ENCODE results near the gene MAP3K19.

MAP3K19 gene

DNA sequence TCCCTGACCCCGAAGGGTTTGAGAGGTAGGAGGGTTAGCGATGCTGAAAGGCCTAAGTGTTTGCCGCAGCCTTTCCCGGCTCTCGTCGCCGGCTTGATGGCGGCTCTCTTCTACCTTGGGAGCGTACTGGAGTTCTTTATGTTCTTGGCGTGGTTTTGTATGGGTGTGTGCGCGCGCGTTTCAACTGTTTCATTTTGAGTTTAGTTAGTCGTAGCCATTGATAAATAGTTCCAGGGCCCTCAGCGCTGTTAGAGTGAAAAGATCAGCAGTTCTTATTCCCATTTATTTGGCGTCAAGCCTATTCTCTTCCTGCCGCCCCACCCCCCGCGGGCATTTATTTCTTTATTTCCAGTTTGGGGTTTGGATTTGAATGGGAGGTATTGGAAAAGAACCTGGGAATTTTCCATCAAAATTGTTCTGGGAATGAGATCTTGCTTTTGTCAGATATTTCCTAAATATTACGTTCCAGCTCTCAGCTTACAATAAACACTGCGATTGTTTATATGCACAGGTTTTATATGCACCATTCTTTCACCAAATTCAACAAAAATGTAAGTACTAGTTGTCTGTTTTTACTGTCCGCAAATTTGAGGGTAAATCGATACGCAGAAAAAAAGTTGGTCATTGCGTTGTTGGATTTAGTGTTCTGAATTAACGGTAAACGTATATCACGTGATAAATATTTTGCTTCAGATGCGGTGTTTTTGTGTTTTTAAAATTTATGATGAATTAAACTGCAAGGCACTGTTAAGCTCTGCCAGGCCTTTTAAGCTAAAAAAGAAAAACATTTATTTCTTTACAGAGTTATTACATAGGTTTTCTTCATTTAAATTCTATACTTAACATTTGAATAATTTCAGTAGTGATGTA lies 127.7 kb downstream of the MAP3K19 start:
- H2BK5ac ChIP-seq (ENCODE audit: low read length) = peak overlapping the region; percentile 72
- H3K9ac ChIP-seq (ENCODE audit: low read length) = peak overlapping the region; percentile 100
- H3K4ac ChIP-seq (ENCODE audit: low read depth, low read length) = peak overlapping the region; percentile 88
- H3K4me2 ChIP-seq (ENCODE audit: low read length) = peak overlapping the region; percentile 26
- H2BK15ac ChIP-seq (replicated peaks; ENCODE audit: low read depth) = no peak overlapping the region
- H2BK120ac ChIP-seq (ENCODE audit: low read depth, low read length) = no peak overlapping the region
- peak overlapping the region; percentile 72 for H3K18ac ChIP-seq (ENCODE audit: low read length)
- no peaks in the 10 kb centered on the region for H3K36me3 ChIP-seq (ENCODE audit: control insufficient read depth, insufficient read depth, low read length)
- H2AK5ac ChIP-seq (ENCODE audit: low read length) = no peak overlapping the region
- no peaks in the 10 kb centered on the region for H3K79me1 ChIP-seq (ENCODE audit: low read length)
- peak overlapping the region; percentile 100 for H3K4me3 ChIP-seq (ENCODE audit: low read length)
- peak overlapping the region; percentile 98 for H3K56ac ChIP-seq (ENCODE audit: low read length)
- peak overlapping the region; percentile 94 for H3K27ac ChIP-seq (ENCODE audit: low read depth, low read length)
- no peaks in the 10 kb centered on the region for H3K4me1 ChIP-seq (ENCODE audit: control insufficient read depth, low read depth, low read length)
- no peak overlapping the region for H4K8ac ChIP-seq (ENCODE audit: low read depth, low read length)
- peak; percentile 67 for DNase-seq
- H3K79me2 ChIP-seq (ENCODE audit: control insufficient read depth, insufficient read depth, low read length) = peaks cover 44% of the 10 kb centered on the region
- H4K5ac ChIP-seq (ENCODE audit: low read length) = no peak overlapping the region
- H3K27me3 ChIP-seq (ENCODE audit: insufficient read depth, low read length, poor library complexity) = no peaks in the 10 kb centered on the region
- peak overlapping the region; percentile 71 for H3K23ac ChIP-seq (ENCODE audit: low read length)
- WGBS (ENCODE audit: extremely low coverage, insufficient coverage, low lambda C conversion rate) = no CpG with 5 or more reads among the region's 30 CpGs

DNA sequence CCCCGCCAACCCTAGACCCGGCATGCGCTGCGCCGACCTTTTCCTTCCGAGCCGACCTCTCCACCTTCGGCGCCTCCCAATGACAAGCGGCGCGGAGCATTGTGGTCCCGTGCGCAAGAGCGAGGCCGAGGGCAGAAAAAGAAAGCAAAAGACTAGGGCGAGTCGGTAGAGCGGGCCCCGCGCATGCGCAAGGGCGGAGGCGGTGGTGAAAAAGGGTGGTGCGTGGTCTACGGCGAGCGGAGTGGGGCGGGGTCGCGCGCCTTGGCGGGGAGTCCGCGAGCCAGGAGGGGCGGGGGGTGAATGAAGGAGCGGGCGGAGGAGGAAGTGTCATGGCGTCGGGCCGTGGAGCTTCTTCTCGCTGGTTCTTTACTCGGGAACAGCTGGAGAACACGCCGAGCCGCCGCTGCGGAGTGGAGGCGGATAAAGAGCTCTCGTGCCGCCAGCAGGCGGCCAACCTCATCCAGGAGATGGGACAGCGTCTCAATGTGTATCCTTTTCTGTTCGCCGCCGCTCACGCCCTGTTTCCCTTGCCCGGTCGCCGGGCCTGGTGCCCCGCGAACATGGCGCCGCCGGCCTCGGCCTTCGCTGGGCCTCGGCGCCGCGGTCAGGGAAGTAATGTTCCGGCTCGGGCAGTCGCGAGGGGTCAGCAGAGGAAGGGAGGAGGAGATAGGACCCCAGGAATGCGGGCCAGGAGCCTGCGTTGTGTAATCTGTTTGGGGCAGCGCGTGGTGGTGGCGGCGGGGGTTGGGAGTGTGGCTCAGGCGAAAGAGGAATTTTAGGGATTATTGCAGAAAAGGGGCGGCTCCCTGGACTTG lies 128.5 kb downstream of the MAP3K19 start, which contains the start of gene CCNT2:
Gene CCNT2 (plus strand): TSS at position 297 of the 815 bp plus-strand sequence. CDS start 33 bp downstream, at position 330.
- Histone ChIP-seq H4K8ac (ENCODE audit: low read depth, low read length) (peak within 1 kb of the TSS; percentile 76), H3K9ac (ENCODE audit: low read length) (peak within 1 kb of the TSS; percentile 100), H3K4me3 (ENCODE audit: low read length) (peak within 1 kb of the TSS; percentile 100), H3K18ac (ENCODE audit: low read length) (peak within 1 kb of the TSS; percentile 72), H3K79me1 (ENCODE audit: low read length) (no peaks in the 10 kb centered on the region), H4K5ac (ENCODE audit: low read length) (no peak within 1 kb of the TSS), H2AK5ac (ENCODE audit: low read length) (no peak within 1 kb of the TSS), H2BK15ac (replicated peaks; ENCODE audit: low read depth) (no peak within 1 kb of the TSS), H3K79me2 (ENCODE audit: control insufficient read depth, insufficient read depth, low read length) (peaks cover 37% of the 10 kb centered on the region), H3K4me1 (ENCODE audit: control insufficient read depth, low read depth, low read length) (no peaks in the 10 kb centered on the region), H3K36me3 (ENCODE audit: control insufficient read depth, insufficient read depth, low read length) (no peaks in the 10 kb centered on the region), H3K4me2 (ENCODE audit: low read length) (peak within 1 kb of the TSS; percentile 26), H2BK120ac (ENCODE audit: low read depth, low read length) (no peak within 1 kb of the TSS), H3K27ac (ENCODE audit: low read depth, low read length) (peak within 1 kb of the TSS; percentile 94), H3K23ac (ENCODE audit: low read length) (peak within 1 kb of the TSS; percentile 71), H3K56ac (ENCODE audit: low read length) (peak within 1 kb of the TSS; percentile 98), H3K4ac (ENCODE audit: low read depth, low read length) (peak within 1 kb of the TSS; percentile 88), H3K27me3 (ENCODE audit: insufficient read depth, low read length, poor library complexity) (no peaks in the 10 kb centered on the region), H2BK5ac (ENCODE audit: low read length) (peak within 1 kb of the TSS; percentile 94)
- DNase-seq = peak; percentile 100
- no CpG with 5 or more reads among the region's 83 CpGs for WGBS (ENCODE audit: extremely low coverage, insufficient coverage, low lambda C conversion rate)

- Histone ChIP-seq H4K5ac (ENCODE audit: low read length) (no peak overlapping the region), H3K36me3 (ENCODE audit: control insufficient read depth, insufficient read depth, low read length) (no peaks in the 10 kb centered on the region), H3K27ac (ENCODE audit: low read depth, low read length) (peak overlapping the region; percentile 94), H3K4me2 (ENCODE audit: low read length) (peak overlapping the region; percentile 21), H2BK15ac (replicated peaks; ENCODE audit: low read depth) (no peak overlapping the region), H3K56ac (ENCODE audit: low read length) (peak overlapping the region; percentile 90), H3K27me3 (ENCODE audit: insufficient read depth, low read length, poor library complexity) (no peaks in the 10 kb centered on the region), H2AK5ac (ENCODE audit: low read length) (no peak overlapping the region), H3K4ac (ENCODE audit: low read depth, low read length) (no peak overlapping the region), H2BK120ac (ENCODE audit: low read depth, low read length) (no peak overlapping the region), H3K4me3 (ENCODE audit: low read length) (peak overlapping the region; percentile 45), H3K79me1 (ENCODE audit: low read length) (no peaks in the 10 kb centered on the region), H3K9ac (ENCODE audit: low read length) (peak overlapping the region; percentile 66), H2BK5ac (ENCODE audit: low read length) (no peak overlapping the region), H3K18ac (ENCODE audit: low read length) (peak overlapping the region; percentile 56), H4K8ac (ENCODE audit: low read depth, low read length) (peak overlapping the region; percentile 76), H3K23ac (ENCODE audit: low read length) (no peak overlapping the region), H3K79me2 (ENCODE audit: control insufficient read depth, insufficient read depth, low read length) (peaks cover 31% of the 10 kb centered on the region), H3K4me1 (ENCODE audit: control insufficient read depth, low read depth, low read length) (no peaks in the 10 kb centered on the region)
- no peak for DNase-seq
- no CpG with 5 or more reads among the region's 38 CpGs for WGBS (ENCODE audit: extremely low coverage, insufficient coverage, low lambda C conversion rate)
Observed at GRCh38 chr2:134917888-134918525, 129.2 kb downstream of the MAP3K19 start.

DNA sequence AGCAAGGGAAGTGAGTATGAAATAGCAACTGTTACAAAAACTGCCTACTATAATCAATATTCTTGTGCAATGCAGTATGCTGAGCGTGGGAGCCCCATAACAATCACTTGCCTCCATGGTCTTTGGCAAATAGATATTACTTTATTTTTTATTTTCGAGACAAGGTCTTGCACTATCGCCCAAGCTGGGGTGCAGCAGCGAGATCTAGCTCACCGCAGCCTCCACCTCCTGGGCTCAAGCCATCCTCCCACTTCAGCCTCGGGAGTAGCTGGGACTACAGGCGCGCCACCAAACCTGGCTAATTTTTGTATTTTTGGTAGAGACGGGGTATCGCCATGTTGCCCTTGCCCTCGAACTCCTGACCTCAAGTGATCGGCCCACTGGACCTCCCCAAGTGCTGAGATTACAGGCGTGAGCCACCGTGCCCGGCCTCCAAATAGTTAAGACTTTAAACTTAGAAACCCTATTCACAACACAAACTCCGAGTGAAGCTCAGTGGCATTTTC lies 129.8 kb downstream of the MAP3K19 start:
- no peak overlapping the region for H2BK120ac ChIP-seq (ENCODE audit: low read depth, low read length)
- H3K4me2 ChIP-seq (ENCODE audit: low read length) = peak overlapping the region; percentile 21
- no peak overlapping the region for H2BK5ac ChIP-seq (ENCODE audit: low read length)
- H4K5ac ChIP-seq (ENCODE audit: low read length) = no peak overlapping the region
- no peaks in the 10 kb centered on the region for H3K4me1 ChIP-seq (ENCODE audit: control insufficient read depth, low read depth, low read length)
- H3K27me3 ChIP-seq (ENCODE audit: insufficient read depth, low read length, poor library complexity) = no peaks in the 10 kb centered on the region
- no CpG with 5 or more reads among the region's 16 CpGs for WGBS (ENCODE audit: extremely low coverage, insufficient coverage, low lambda C conversion rate)
- H3K79me2 ChIP-seq (ENCODE audit: control insufficient read depth, insufficient read depth, low read length) = peaks cover 26% of the 10 kb centered on the region
- H3K18ac ChIP-seq (ENCODE audit: low read length) = no peak overlapping the region
- H3K4me3 ChIP-seq (ENCODE audit: low read length) = peak overlapping the region; percentile 45
- peak overlapping the region; percentile 39 for H4K8ac ChIP-seq (ENCODE audit: low read depth, low read length)
- H3K9ac ChIP-seq (ENCODE audit: low read length) = peak overlapping the region; percentile 66
- no peaks in the 10 kb centered on the region for H3K36me3 ChIP-seq (ENCODE audit: control insufficient read depth, insufficient read depth, low read length)
- no peak for DNase-seq
- H2AK5ac ChIP-seq (ENCODE audit: low read length) = no peak overlapping the region
- no peak overlapping the region for H3K23ac ChIP-seq (ENCODE audit: low read length)
- peak overlapping the region; percentile 90 for H3K56ac ChIP-seq (ENCODE audit: low read length)
- no peak overlapping the region for H2BK15ac ChIP-seq (replicated peaks; ENCODE audit: low read depth)
- H3K79me1 ChIP-seq (ENCODE audit: low read length) = no peaks in the 10 kb centered on the region
- no peak overlapping the region for H3K4ac ChIP-seq (ENCODE audit: low read depth, low read length)
- H3K27ac ChIP-seq (ENCODE audit: low read depth, low read length) = peak overlapping the region; percentile 94
